GM21825 (cell line): ENCODE measurements around the gene FEZF2.

Source experiments
- ATAC-seq: cut with Tn5 transposase; IDR thresholded peaks from one replicate; pipeline ENCODE4 v1.9.1; 2021; ENCODE audit warnings: mild to moderate bottlenecking, moderate library complexity; ENCODE audit not compliant: unreplicated experiment

Gene FEZF2

DNA sequence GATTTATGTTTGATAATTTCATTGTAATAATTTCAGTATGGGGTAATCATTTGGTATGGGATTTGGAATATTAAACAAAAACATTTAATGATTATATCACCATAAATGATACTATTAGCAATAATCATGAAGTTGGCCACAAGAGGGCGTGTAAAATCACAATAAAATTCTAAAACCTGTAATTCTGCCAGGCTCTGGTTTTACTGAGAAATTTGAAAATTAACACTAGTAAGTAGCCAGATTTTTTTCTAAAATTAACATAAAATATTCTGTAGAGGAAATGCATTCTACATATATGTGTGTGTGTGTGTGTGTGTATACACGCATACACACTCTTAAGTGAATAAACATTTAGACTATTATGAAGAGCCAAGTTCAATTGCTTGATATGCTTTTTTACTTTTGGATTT, 40.5 kb downstream of the FEZF2 start:
- ATAC-seq, result no peak

DNA sequence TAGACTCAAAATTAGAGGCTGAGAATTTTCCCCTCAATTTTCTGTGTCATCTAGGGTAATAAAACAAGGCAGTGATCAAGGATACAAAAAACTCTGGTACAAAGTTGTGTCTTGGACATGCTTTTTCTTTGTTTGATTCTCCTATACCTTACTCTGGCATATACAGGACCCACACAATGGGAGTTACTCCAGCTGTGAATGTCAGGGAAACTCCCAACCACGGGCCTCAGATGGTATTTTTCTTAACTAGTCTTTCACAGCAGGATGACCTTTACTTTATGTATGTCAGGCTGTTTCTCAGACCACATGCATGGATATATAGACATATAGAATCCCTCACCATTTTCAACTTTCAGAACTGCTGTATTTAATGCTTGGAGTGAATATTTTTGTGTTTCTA, 41.3 kb downstream of the FEZF2 start:
- no peak for ATAC-seq

DNA sequence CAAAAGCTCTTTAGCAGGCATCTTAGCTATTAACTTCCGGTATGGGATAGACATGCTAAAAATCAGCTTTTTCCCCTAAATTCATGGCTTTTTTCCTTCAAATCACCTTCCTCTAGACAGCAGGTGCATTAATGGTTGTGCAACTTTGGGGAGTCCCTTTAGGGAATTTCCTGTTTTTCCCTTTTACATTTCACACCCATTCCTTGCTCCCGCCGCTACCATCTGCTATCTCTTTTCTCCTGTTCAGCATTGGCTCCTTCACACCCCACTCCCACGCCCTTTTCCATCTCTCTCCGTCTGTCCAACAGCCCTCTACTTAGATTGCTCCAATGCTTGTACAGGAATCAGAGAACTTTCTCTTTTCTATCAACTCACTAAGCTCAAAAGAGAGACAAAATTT, 43.4 kb downstream of the FEZF2 start:
- no peak for ATAC-seq

DNA sequence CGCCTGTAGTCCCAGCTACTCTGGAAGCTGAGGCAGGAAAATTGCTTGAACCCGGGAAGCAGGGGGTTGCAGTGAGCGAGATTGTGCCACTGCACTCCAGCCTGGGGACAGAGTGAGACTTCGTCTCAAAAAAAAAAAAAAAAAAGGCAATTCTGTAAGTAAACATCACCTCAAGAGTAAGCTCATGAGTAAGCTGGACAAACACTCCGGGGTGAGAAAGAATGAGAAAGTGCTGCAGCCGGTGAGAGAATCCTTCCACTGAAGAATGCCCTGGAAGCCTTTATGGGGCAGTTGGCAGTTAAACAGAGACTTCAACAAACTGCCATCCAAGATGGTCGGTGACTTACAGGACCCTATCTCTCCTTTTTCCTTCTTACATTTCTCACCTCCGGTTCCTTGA, 47.5 kb downstream of the FEZF2 start:
- ATAC-seq, result no peak

DNA sequence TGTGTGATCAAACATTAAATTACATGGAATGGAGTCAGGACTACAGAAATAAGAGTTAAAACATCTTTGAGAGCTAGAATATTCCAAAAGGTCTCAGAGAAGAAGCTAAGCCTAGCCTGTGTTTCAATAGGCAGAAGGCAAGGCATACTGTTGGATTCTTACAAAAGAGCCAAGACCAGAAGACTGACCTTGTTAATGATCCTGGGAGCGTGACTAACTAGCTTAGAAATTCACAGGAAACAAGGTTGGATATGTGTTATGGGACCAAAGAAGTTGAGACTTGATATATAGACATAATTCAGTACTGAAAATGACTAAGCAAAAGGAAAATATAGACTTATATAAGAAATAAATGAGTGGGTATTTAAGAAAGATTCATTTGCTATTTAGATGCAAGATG, 50.1 kb downstream of the FEZF2 start:
- no peak for ATAC-seq
